Gastrocnemius medialis (tissue), 4 donors: ENCODE data around the gene MAP1LC3B2. TPM values are rescaled to one million over a fixed set of nuclear protein-coding genes. Genes with fewer than 3 reads are reported as not detected.

Source experiments
- ATAC-seq, 2 donors: fragments of 150-250 bp; one replicate each; pipeline ENCODE4 v1.9.1; 2016
- DNase-seq, 2 donors: peaks; one replicate each; pipeline ENCODE4 v3.0.0-alpha.2; 2019
- H3K27ac ChIP-seq, 4 donors: fragments of 200-600 bp; sonication (generic); 1 replicate in 1 of 4; 2 replicates in 3 of 4; pipeline ENCODE4 v1.5.1; 2016 to 2018; ENCODE audit warnings: mild to moderate bottlenecking in 2 of 4, moderate library complexity in 1 of 4
- H3K27me3 ChIP-seq, 3 donors: fragments of 200-600 bp; sonication (generic) in 2 of 3; 1 replicate in 1 of 3; 2 replicates in 2 of 3; pipeline versions ENCODE4 v1.5.1 to v1.6.0; 2016 to 2019; ENCODE audit warnings: mild to moderate bottlenecking in 1 of 3, moderate library complexity in 1 of 3
- H3K36me3 ChIP-seq, 2 donors: fragments of 200-600 bp; sonication (generic) in 1 of 2; one replicate each; pipeline ENCODE4 v1.5.1; 2017 to 2018
- H3K4me1 ChIP-seq, 2 donors: fragments of 200-600 bp; sonication (generic) in 1 of 2; one replicate each; pipeline ENCODE4 v1.5.1; 2016 to 2017; ENCODE audit warnings: mild to moderate bottlenecking in 2 of 2
- H3K4me3 ChIP-seq, 4 donors: fragments of 200-600 bp; sonication (generic) in 3 of 4; 1 replicate in 1 of 4; 2 replicates in 3 of 4; pipeline ENCODE4 v1.5.1; 2016 to 2019; ENCODE audit warnings: mild to moderate bottlenecking in 2 of 4
- H3K9me3 ChIP-seq, 3 donors: fragments of 200-600 bp; sonication (generic) in 2 of 3; 1 replicate in 1 of 3; 2 replicates in 2 of 3; pipeline ENCODE4 v1.5.1; 2016 to 2019
- CTCF ChIP-seq, 5 experiments: fragments of 450-650 bp in 3 of 5; fragments of 200-600 bp in 2 of 5; sonication (generic) in 2 of 5; IDR thresholded peaks in 4 of 5; conservative IDR thresholded peaks in 1 of 5; 1 replicate in 4 of 5; 2 replicates in 1 of 5; pipeline ENCODE4 v1.5.1; 2016 to 2019; ENCODE audit warnings: antibody characterized with exemption in 5 of 5, mild to moderate bottlenecking in 3 of 5, moderate library complexity in 3 of 5
- POLR2A ChIP-seq, 2 donors: fragments of 450-650 bp; IDR thresholded peaks; one replicate each; pipeline ENCODE4 v1.6.1; 2017; ENCODE audit warnings: antibody characterized with exemption in 2 of 2, mild to moderate bottlenecking in 2 of 2, moderate library complexity in 2 of 2
- in situ Hi-C, 4 donors: fragments of 200-750 bp; cut with MboI; loops; one replicate each; pipeline versions ENCODE4 v1.15.0 to v1.8.0; 2017; ENCODE audit warnings: low sequenced_read_pairs in 4 of 4
- intact Hi-C: fragments of 100-400 bp; cut with DNase I; formaldehyde crosslinking; loops from one replicate; pipeline ENCODE4 v1.15.1; 2023; ENCODE audit warnings: low total_unique reads
- total RNA-seq, 4 donors: library from RNA; depleted of rRNA; stranded (reverse); fragments of >200 nt; gene quantifications; one replicate each; pipeline versions ENCODE4 v1.1.0 to v1.2.3, GENCODE V29; 2016

Gene MAP1LC3B2
- total RNA-seq, 4 donors from 2014 or later, result 0.68 to 2.5 (median 1.4) TPM

GRCh38 chr12:116603546-116604177, 44.5 kb downstream of the MAP1LC3B2 start:
- DNase-seq (no peak), ATAC-seq (no peak)
- in situ Hi-C loops (loop anchor here (5.0 to 25.0 kb wide), 7 partner anchors 326 to 616 kb away; partner anchors contain the start of gene MED13L (in 2 of the 4)), intact Hi-C loops (no loop called here)
- Histone ChIP-seq H3K9me3 (no peaks in the 10 kb centered on the region), H3K36me3 (no peaks in the 10 kb centered on the region), H3K27ac (no peak overlapping the region), H3K4me1 (peaks cover 14 to 15% of the 10 kb centered on the region in 2 donors), H3K4me3 (no peak overlapping the region), H3K27me3 (peaks cover 10 to 15% (median 14%) of the 10 kb centered on the region in 3 donors)
- TF ChIP-seq CTCF (IDR thresholded peaks at IDR 0.05 in 4 of 5, conservative IDR thresholded peaks at IDR 0.05 in 1 of 5), result no peak
- no peak for TF ChIP-seq POLR2A (IDR thresholded peaks at IDR 0.05)

GRCh38 chr12:116604178-116604895, 45.2 kb downstream of the MAP1LC3B2 start:
- no peak for TF ChIP-seq POLR2A (IDR thresholded peaks at IDR 0.05)
- no peak for TF ChIP-seq CTCF (IDR thresholded peaks at IDR 0.05 in 4 of 5, conservative IDR thresholded peaks at IDR 0.05 in 1 of 5)
- no peak for ATAC-seq
- in situ Hi-C loops, result loop anchor here (5.0 to 25.0 kb wide), 7 partner anchors 327 to 617 kb away; partner anchors contain the start of gene MED13L (in 2 of the 4)
- intact Hi-C loops, result no loop called here
- Histone ChIP-seq H3K4me1 (peaks cover 8 to 9% of the 10 kb centered on the region in 2 donors), H3K9me3 (no peaks in the 10 kb centered on the region), H3K27me3 (peaks cover 10 to 15% (median 14%) of the 10 kb centered on the region in 3 donors), H3K36me3 (no peaks in the 10 kb centered on the region), H3K27ac (no peak overlapping the region), H3K4me3 (no peak overlapping the region)
- no peak for DNase-seq

- in situ Hi-C loops, result loop anchor here (5.0 to 25.0 kb wide), 7 partner anchors 328 to 618 kb away; partner anchors contain the start of gene MED13L (in 2 of the 4)
- no peak overlapping the region for H3K4me3 ChIP-seq
- H3K4me1 ChIP-seq, result peaks cover 3 to 5% of the 10 kb centered on the region in 2 donors
- ATAC-seq, result no peak
- no peak for TF ChIP-seq POLR2A (IDR thresholded peaks at IDR 0.05)
- H3K9me3 ChIP-seq, result no peaks in the 10 kb centered on the region
- H3K27me3 ChIP-seq, result peaks cover 10 to 15% (median 14%) of the 10 kb centered on the region in 3 donors
- intact Hi-C loops, result no loop called here
- H3K36me3 ChIP-seq, result no peaks in the 10 kb centered on the region
- no peak for DNase-seq
- H3K27ac ChIP-seq, result no peak overlapping the region
Measured at GRCh38 chr12:116604951-116605641, 45.9 kb downstream of the MAP1LC3B2 start.

- TF ChIP-seq POLR2A (IDR thresholded peaks at IDR 0.05) (no peak), CTCF (IDR thresholded peaks at IDR 0.05 in 4 of 5, conservative IDR thresholded peaks at IDR 0.05 in 1 of 5) (no peak)
- in situ Hi-C loops, result loop anchor here in 3 of 4 donors (10.0 to 25.0 kb wide), 4 partner anchors 332 to 619 kb away; partner anchors contain the start of gene MED13L (in 1 of the 3)
- ATAC-seq (no peak), DNase-seq (no peak)
- Histone ChIP-seq H3K27me3 (peaks cover 10 to 15% (median 14%) of the 10 kb centered on the region in 3 donors), H3K27ac (no peak overlapping the region), H3K4me3 (no peak overlapping the region), H3K9me3 (no peaks in the 10 kb centered on the region), H3K4me1 (peaks cover 3 to 4% of the 10 kb centered on the region in 2 donors), H3K36me3 (no peaks in the 10 kb centered on the region)
- intact Hi-C loops, result no loop called here
Measured at GRCh38 chr12:116606397-116606796, 47.2 kb downstream of the MAP1LC3B2 start.
